ENCODE results near the gene ST7L.
"Not testable (repeated sequence)": the region's sequence is repeated elsewhere in the genome, so short reads cannot be mapped to it uniquely, and the experiment has no call there.

Gene ST7L, protein sequence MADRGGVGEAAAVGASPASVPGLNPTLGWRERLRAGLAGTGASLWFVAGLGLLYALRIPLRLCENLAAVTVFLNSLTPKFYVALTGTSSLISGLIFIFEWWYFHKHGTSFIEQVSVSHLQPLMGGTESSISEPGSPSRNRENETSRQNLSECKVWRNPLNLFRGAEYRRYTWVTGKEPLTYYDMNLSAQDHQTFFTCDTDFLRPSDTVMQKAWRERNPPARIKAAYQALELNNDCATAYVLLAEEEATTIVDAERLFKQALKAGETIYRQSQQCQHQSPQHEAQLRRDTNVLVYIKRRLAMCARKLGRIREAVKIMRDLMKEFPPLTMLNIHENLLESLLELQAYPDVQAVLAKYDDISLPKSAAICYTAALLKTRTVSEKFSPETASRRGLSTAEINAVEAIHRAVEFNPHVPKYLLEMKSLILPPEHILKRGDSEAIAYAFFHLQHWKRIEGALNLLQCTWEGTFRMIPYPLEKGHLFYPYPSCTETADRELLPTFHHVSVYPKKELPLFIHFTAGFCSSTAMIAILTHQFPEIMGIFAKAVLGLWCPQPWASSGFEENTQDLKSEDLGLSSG

DNA sequence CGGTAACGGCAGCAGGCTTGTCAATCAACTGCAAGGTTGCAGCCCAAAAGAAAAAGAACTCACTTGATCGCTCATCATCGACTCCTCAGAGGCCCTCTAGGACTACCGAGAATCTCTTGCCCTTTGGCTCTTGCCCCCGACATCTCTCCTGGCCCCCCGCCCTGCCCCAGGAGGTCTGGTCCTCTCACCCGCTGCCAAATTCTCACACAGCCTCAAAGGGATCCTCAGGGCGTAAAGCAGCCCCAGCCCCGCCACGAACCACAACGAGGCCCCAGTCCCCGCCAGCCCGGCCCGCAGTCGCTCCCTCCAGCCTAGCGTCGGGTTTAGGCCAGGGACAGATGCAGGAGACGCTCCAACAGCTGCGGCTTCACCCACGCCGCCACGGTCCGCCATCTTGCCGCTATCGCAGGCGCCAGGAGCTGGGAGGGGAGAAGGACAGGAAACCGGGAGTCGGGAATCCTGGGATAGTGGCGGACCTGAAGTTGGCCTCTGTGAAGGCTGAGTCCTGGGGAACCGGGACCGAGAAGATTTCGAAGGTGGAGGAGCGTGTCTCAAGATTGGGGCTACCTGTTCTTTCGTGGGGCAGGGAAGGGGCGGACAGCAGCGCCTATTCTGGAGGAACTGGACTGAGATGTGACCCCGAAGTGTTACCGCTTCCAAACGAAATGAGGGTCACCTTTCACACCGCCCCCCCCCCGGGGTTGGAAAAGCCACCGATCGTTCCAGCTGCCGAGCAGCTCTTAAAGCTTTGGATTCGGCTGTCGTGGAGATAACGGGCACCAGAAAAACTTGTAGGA, at the start of gene ST7L:
Gene ST7L (minus strand): TSS at position 421 of the 797 bp plus-strand sequence. CDS start 28 bp downstream, at position 393.
- peak; percentile 76 to 78 for DNase-seq

DNA sequence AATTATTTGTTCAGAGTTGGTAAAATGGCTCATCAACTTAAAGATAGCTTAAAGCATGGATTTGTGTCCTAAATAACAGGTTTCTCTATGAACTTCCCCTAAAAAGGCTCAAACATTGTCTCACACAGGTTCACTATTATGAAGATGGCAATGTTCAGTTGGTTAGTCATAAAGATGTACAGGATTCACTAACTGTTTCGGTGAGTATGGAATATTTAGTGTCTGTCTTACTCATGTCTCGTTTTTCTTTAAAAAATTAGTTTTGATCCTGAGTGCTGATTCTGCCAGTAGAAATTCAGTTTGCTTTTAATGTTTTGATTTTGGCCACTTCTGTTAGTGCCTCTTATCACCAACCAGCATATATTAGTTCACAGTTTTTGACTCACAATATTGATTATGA, 48.0 kb upstream of the ST7L start:
- DNase-seq, result no peak

DNA sequence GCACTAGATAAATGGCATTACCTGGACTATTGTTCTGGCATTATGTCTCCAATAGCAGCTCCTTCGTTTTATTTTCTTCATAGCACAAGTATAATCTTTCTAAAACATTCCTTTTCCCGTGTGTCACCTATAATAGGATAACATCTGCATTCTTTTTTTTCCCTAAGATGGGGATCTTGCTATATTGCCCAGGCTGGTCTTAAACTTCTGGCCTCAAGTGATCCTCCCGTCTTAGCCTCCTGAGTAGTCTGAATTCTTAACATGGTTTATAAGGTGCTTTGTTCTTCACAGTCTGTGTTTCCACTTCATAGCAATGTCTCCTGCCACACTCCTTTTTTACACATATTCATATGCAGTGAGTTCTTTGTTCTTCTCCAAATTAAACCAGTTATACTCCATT, 46.9 kb upstream of the ST7L start:
- DNase-seq, result no peak

DNA sequence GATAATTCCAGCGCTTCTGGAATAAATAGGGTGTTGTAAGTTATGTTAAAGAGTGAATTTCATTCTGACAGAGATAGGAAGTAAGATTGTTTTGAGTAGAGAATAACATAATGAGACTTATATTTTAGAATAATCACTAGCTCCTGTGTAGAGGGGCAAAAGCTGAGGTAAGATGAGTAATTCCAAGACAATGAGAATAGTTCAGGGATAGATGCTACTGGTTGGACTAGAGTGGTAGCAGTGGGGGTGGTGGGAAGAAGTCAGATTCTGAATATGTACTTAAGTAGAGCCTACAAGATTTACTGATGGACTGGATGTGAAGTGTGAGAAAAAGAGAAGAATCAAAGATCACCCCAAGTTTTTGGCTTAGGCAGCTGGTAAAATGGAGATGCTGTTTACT, 32.3 kb upstream of the ST7L start:
- no peak for DNase-seq

DNA sequence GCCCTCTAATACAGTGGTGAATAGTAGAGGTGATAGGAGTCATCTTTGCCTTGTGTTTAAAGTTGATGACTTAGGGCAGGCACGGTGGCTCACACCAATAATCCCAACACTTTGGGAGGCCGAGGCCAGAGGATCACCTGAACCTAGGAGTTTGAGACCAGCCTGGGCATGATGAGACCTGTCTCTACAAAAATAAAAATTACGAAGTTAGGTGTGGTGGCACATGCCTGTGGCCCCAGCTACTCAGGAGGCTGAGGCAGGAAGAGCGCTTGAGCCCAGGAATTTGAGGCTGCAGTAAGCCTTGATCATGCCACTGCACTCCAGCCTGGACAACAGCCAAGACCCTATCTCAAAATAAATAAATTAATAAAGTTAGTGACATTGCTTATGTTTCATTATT, 27.3 kb upstream of the ST7L start:
- DNase-seq, result no peak

DNA sequence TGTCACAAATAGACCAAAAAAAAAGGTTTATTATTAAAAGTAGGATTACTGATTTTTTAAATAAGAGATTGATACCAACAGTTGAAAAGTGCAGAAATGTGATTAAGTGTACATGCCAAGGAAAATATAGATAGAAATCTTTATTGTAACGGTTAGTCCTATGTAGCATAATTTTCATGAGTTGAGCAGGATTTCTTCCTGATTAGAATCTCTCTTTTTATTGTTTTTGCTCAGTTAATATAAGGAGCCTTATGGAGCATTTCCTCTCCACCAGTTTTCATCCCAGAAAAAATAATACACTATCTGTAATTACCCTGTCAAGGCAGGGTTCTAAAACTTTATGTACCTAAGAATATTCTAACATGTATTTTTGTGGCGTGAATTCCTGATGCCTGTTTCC, 24.1 kb upstream of the ST7L start:
- no peak for DNase-seq

DNA sequence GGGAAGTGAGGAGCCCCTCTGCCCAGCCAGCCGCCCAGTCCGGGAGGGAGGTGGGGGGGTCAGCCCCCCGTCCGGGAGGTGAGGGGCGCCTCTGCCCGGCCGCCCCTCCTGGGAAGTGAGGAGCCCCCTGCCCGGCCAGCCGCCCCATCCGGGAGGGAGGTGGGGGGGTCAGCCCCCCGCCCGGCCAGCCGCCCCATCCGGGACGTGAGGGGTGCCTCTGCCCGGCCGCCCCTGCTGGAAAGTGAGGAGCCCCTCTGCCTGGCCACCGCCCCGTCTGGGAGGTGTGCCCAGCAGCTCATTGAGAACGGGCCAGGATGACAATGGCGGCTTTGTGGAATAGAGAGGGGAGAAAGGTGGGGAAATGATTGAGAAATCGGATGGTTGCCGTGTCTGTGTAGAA, 21.5 kb upstream of the ST7L start:
- DNase-seq, result not testable (repeated sequence)

DNA sequence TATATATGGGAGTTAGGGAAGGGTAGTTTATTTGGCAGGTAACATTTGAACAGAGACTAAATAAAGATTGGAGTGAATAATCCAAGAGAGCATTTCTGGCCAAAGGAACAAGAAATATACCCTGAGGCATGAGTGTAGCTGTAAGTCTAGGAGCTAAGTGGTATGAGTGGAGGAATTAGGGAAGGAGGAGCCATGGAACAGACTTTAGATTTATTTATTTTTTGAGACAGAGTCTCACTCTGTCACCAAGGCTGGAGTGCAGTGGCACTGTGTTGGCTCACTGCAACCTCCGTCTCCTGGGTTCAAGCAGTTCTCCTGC, 19.1 kb upstream of the ST7L start:
- no peak for DNase-seq

DNA sequence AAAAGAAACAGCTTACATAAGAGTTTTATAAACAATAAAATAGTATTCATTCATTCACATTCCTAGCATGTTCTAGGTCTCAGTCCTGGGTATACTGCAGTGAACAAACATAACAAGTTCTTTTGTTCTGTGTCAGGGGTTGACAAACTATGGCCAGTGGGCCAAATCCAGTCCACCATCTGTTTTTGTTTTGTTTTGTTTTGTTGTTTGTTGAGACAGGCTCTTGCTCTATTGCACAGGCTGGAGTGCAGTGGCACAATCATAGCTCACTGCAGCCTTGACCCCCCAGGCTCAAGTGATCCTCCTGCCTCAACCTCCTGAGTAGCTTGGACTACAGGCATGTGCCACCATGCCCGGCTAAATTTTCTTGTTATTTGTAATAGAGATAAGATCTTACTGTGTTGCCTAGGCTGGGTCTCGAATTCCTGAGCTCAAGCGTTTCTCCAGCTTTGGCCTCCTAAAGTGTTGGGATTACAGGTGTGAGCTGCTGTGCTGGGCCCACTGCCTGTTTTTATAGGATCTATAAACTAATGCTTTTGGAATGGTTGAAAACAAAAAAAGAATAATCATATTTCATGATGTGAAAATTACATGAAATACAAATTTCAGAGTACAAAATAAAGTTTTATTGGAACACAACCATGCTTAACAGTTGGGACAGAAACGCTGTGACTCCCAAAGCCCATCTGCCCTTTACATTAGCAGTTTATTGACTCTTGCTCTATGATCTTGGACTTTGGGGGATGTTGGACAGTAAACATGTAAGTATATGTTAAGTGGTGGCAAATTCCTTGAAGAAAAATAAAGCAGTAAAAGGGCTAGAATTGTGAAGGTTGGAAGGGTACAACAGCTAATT, 18.5 kb upstream of the ST7L start:
- DNase-seq, result peak; percentile 45 to 73

DNA sequence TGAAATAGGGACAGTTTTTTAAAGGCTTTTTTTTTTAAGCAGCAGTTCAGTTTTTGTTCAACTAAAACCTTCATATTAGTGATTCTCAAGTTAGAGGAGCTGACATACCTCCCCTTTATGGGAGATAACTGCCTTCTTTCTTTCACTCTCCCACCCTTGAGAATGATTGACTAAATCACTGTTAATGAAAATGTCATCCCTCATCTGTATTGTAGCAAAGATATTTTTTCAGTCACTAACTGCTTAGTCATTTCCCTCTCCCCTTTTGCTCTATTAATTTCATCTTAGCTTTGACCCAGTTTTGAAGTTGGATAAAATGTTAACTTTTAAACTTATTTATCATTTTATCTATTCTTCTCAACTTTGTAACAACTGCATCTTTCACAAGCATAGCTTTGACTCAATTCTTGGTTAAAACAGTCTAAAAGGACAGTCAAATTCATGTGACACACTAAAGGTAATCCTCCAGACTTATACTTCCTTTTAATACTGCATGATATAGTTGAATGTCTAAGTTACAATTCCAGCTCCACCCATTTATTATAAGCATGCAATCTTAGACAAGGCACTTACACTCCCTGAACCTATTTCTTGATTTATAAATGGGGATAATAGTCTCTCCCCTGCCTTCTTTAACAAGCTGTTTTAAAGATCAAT, 17.8 kb upstream of the ST7L start:
- DNase-seq, result no peak

DNA sequence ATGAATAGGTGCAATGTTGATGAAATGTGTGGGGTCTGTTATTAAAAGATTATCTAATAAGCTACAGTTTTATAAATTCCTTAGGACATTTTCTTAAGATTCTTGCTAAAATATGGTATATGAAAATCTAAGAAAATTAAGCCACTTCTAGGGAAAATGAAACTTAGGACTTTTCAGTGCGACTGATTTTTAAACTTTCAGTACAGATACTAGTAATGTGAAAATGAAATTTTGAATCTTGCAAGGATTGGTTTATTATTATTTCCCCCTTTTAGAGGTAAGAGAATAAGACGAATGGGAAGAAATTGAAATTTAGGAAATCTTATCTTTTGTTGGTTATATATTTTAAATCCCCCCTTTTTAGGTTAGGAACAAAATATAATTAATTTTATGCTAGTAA, 17.1 kb upstream of the ST7L start:
- no peak for DNase-seq

DNA sequence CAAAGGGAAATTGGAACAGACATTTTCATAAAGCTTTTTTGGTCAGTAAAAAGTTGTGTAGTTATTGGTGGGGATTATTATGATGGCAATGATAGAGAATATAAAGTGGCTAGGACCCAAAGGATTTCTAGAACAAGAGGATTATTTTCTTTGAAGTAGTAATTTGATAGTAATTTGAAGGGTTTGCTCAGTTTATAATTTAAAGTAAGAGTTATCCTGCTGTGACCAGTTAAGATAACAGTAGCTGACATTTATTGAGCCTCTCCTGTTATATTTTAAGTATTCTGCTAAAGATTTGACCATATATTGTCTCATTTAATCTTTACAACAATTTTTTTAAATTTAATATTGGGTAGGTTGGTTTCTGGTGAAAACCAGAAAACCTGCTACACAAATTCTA, 15.4 kb upstream of the ST7L start:
- no peak for DNase-seq

DNA sequence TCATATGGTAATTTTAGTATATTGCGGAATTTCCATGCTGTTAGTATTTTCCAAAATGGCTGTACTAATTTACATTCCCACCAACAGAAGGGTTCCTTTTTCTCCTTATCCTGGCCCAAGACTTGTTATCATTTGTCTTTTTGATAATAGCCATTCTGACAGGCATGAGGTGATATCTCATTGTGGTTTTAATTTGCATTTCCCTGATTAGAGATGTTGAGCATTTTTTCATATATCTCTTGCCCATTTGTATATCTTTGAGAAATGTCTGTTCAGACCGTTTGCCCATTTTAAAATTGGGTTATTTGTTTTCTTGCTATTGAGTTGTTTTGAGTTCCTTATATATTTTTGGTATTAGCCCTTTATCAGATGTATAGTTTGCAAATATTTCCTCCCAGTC, 14.7 kb upstream of the ST7L start:
- no peak for DNase-seq

DNA sequence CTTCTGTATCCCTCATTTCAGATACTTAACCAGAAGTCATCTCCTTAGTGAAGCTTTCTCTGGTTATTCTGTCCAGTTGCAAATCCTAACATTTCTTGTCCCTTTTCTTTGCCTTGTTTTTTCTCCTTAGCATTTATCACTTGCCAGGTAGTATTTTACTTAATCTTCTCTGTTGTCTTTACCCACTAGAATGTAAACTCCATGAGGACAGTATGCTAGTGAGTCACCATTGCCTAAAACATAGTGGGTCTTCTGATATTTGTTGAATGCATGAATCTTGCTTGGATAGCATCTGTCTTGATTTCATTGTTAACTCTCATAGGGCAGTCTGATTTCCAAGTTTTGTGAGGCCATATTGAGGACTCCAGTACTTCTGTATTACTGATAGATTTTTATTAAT, 10.3 kb upstream of the ST7L start:
- DNase-seq, result no peak

DNA sequence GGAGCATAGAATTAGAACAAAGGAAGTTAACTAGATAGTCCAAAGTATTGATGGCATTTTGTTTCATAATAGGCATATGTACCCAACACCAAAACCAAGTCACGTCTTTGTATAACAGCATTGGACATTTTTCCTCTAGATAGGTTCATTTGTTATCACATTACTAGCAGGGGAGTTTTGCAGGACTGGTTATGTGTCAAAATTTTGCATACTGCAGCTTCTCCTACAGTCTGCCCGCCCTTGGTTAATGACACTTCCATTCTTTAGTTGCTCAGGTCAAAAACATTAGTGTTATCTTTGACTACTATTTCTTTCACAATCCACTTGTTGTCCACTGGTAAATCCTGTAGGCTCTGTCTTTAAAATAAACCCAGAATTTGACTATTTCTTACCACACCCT, 9.6 kb upstream of the ST7L start:
- DNase-seq, result no peak

DNA sequence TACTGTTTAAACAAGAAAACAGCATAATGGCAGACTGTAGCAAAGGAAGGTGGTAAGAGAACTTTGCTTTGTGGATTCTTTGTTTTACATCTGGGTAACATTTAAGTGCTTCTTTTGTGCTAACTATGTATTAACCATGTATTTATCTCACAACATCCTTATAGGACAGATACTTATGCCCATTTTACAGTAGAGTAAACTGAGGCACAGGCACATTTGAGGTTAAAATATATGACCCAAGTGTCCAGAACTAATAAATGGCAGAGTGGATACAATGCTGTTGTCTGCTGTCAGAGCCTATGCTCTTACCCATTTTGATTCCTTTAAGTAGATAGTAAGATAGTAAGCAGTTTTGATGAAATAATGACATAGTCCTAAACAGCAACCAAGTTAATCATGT, 7.9 kb upstream of the ST7L start:
- DNase-seq, result no peak

DNA sequence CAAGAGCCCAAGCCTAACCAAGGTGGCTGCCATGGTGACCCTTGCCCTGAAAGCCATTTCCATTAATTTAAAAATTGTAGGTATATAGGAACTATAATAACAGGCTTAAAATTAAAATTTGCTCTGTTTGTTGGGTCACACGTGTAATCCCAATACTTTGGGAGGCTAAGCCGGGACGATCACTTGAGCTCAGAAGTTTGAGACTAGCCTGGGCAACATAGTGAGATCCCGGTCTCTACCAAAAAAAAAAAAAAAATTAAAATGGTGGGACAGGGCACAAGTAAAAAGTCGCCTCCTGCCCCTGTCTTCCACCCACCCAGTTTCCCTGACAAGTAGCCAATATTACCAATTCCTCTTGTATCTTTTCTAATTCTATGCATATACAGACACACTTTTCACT, 7.3 kb upstream of the ST7L start:
- DNase-seq, result no peak

DNA sequence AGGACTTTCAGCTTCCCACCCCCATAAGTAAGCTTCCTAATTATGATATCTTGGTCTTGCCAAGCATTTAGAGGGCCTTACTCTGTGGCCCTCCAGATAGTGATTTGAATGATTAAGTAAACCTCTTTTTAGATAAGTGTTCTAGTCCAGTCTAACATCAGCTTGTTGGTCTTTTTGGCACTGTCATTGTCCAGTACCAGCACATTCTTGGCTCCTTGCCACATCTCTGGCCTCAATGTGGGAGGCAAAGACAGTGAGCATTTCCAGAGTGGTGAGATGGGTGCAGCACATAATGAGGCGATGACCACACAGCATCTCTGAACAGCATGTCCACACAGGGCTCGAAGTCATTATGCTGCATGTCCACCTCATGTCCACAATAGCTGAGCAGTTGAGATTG, 6.8 kb upstream of the ST7L start:
- no peak for DNase-seq

DNA sequence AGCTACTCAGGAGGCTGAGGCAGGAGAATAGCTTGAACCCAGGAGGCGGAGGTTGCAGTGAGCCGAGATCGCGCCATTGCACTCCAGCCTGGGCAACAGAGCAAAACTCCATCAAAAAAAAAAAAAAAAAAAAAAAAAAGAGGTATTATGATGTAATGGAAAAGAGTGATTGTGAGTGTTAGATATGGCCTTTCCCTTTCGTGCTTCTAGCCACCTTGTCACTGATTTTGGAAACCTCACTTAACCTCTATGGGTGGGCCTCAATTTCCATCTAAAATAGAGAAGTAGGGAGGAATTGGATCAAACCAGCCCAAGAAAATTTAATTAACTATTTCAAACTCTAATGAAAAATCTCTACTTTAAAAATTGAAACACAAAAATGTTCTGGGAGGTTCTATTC, 5.6 kb upstream of the ST7L start:
- not testable (repeated sequence) for DNase-seq

DNA sequence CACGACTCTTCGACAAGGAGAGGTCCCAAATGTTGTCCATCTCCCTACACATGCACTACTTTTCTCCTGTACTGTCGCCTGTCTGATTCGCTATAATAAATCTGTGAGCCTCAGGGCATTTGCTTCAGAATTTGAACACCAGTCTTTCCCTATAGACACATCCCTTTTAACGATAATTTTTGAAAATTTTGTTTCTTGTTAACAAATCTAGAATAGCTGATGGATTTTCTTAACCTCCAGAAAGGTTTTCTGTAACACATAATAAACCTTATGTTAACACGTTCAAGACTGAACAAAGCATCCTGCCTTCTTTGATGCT, 1.4 kb upstream of the ST7L start:
- no peak for DNase-seq

DNA sequence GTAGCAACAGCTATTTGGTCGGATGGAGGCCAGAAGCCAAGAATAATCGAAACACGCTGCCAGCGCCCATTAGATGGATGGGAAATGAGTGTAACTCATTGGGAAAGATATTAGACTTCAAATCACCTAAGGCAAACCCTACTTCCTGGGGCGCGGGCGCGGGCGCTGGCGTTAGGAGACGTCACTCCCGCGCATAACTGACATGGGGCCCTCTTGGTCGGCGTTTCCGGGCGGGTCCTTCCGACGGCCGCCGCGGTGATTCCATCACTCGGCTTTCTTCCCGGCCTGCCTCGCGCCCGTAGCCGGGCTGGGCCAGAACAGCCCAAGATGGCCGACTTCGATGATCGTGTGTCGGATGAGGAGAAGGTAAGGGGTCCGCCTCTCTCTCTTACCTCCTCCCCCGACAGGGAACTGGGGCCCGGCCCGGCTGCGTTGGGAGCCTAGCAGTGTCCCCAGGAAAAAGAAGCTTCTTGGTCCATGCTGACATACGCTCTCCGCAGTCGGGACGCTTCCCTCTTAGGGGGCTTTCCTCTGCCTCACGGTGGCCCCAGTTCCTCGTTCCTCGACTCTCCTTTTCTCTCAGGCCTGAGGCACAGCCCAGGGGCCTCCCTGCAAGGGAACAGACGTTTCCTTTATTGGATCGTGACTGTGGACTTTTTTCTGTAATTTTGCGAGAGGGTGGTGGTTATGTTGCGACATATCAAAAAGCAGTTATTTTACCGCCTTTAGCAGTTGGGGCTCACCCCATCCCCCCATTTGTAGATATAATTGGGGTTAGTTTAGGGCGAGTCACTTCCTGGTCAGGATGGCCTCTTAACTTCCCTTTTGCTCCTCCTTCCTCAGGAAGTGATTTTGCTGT, 806 bp upstream of the ST7L start, which contains the start of gene CAPZA1:
Gene CAPZA1 (plus strand): TSS at position 315 of the 859 bp plus-strand sequence. CDS start 13 bp downstream, at position 328.
- peak; percentile 84 to 89 for DNase-seq
